Kidney (tissue), 14 donors: ENCODE results near the gene DDX23. TPM values are rescaled to one million over a fixed set of nuclear protein-coding genes. Genes with fewer than 3 reads are reported as not detected.
"Not testable (repeated sequence)": the region's sequence is repeated elsewhere in the genome, so short reads cannot be mapped to it uniquely, and the experiment has no call there.

Experiments used
- DNase-seq, 5 donors: peaks; one replicate each; pipeline ENCODE4 v3.0.0-alpha.2; 2013 to 2020
- FAIRE-seq: peaks from 2 replicates; lab custom pipeline; 2012; peaks lifted over from hg19 to GRCh38; lab: Jason Lieb, UNC
- H3K27ac ChIP-seq, 2 donors: one replicate each; pipeline ENCODE4 v1.7.0; 2013; ENCODE audit warnings: low read depth in 2 of 2, low read length in 2 of 2, inconsistent platforms in 1 of 2
- H3K27me3 ChIP-seq: one replicate; pipeline ENCODE4 v1.7.1; 2013; ENCODE audit warnings: low read length, inconsistent platforms; ENCODE audit not compliant: control insufficient read depth, insufficient read depth
- H3K36me3 ChIP-seq, 3 donors: one replicate each; pipeline versions ENCODE4 v1.7.0 to v1.7.1; 2013; ENCODE audit warnings: low read length in 3 of 3, control low read depth in 1 of 3, inconsistent platforms in 1 of 3; ENCODE audit not compliant: insufficient read depth in 3 of 3, control insufficient read depth in 2 of 3
- H3K4me1 ChIP-seq, 3 donors: one replicate each; pipeline versions ENCODE4 v1.7.0 to v1.7.1; 2013; ENCODE audit warnings: low read length in 3 of 3, inconsistent platforms in 1 of 3, low read depth in 1 of 3; ENCODE audit not compliant: control insufficient read depth in 2 of 3, insufficient read depth in 2 of 3
- H3K4me3 ChIP-seq, 3 donors: one replicate each; pipeline versions ENCODE4 v1.7.0 to v1.8.1; 2013; ENCODE audit warnings: low read length in 3 of 3, control low read depth in 1 of 3, inconsistent platforms in 1 of 3
- H3K9ac ChIP-seq, 3 donors: one replicate each; pipeline versions ENCODE4 v1.7.0 to v1.7.1; 2013; ENCODE audit warnings: low read length in 3 of 3, control low read depth in 1 of 3, inconsistent platforms in 1 of 3
- H3K9me3 ChIP-seq, 3 donors: one replicate each; pipeline versions ENCODE4 v1.7.0 to v1.7.1; 2013; ENCODE audit warnings: low read length in 3 of 3, control low read depth in 1 of 3, inconsistent platforms in 1 of 3; ENCODE audit not compliant: control insufficient read depth in 2 of 3, insufficient read depth in 1 of 3
- intact Hi-C: fragments of 100-400 bp; cut with DNase I; formaldehyde crosslinking; loops from one replicate; pipeline ENCODE4 v1.11.1; 2022
- polyA plus RNA-seq: library from polyadenylated mRNA; stranded (reverse); fragments of 350-450 nt; fragmentation: Illumina TruSeq; extraction: RNeasy Lipid Tissue Mini Kit (QIAGEN cat#74804); gene quantifications from one replicate; pipeline ENCODE4 v1.2.3, GENCODE V29; 2014; ENCODE audit warnings: low read depth, low replicate concordance; ENCODE audit not compliant: insufficient read depth
- total RNA-seq: library from RNA; stranded (reverse); fragmentation: NEBNext Ultra II Directional; extraction: Animal tissue kit (Norgen Biotek cat#: 25700); gene quantifications from one replicate; pipeline ENCODE4 v1.2.1, GENCODE V29; 2021
- TF ChIP-seq, protein P1 (sequence below): IDR thresholded peaks from 3 replicates; pipeline ENCODE4 v1.5.1; 2012; ENCODE audit warnings: mild to moderate bottlenecking, moderate library complexity, borderline replicate concordance; ENCODE audit not compliant: insufficient read depth; ENCODE audit errors: extremely low read depth
- donor health status: control.
- donor health status: control.
- donor health status: control.
- donor health status: control.
- donor health status: control.
- donor health status: DM: yes; HTN: yes; CAD: no.
- donor health status: Normal renal cell carcinoma (clear cell type).

DDX23 gene
- total and polyA plus RNA-seq, 2 donors from 2014 or later, result 31.9 to 65.5 TPM

DNA sequence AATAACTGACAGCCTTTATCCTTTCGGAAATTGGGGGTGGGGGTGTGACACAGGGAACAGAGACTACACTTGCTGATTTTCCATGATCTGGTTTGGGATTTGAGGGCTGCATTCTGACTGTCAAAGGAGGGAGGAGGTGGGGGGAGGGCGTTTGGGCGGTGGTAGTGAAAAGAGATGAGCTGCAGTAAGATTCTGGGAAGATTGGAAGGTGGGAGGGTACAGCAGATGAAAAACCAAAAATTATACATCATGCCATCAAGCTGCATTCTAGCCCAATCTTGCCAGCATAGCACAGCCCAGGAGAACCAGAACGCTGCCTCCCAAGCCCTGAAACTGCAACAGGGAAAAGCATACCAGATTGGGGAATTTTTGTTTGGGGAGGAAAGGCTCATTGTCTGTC lies 11.3 kb upstream of the DDX23 start:
- TF ChIP-seq, protein P1, sequence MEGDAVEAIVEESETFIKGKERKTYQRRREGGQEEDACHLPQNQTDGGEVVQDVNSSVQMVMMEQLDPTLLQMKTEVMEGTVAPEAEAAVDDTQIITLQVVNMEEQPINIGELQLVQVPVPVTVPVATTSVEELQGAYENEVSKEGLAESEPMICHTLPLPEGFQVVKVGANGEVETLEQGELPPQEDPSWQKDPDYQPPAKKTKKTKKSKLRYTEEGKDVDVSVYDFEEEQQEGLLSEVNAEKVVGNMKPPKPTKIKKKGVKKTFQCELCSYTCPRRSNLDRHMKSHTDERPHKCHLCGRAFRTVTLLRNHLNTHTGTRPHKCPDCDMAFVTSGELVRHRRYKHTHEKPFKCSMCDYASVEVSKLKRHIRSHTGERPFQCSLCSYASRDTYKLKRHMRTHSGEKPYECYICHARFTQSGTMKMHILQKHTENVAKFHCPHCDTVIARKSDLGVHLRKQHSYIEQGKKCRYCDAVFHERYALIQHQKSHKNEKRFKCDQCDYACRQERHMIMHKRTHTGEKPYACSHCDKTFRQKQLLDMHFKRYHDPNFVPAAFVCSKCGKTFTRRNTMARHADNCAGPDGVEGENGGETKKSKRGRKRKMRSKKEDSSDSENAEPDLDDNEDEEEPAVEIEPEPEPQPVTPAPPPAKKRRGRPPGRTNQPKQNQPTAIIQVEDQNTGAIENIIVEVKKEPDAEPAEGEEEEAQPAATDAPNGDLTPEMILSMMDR, result no peak
- Histone ChIP-seq H3K4me1 (peaks cover 0 to 11% (median 7%) of the 10 kb centered on the region in 3 donors), H3K36me3 (no peaks in the 10 kb centered on the region), H3K4me3 (no peak overlapping the region), H3K9ac (no peak overlapping the region), H3K27me3 (no peaks in the 10 kb centered on the region), H3K27ac (no peak overlapping the region), H3K9me3 (no peaks in the 10 kb centered on the region)
- intact Hi-C loops, result no loop called here
- DNase-seq (no peak), FAIRE-seq (no peak)

- intact Hi-C loops, result no loop called here
- Histone ChIP-seq H3K27me3 (no peaks in the 10 kb centered on the region), H3K27ac (no peak overlapping the region), H3K4me3 (no peak overlapping the region), H3K4me1 (peaks cover 0 to 11% (median 7%) of the 10 kb centered on the region in 3 donors), H3K9me3 (no peaks in the 10 kb centered on the region), H3K36me3 (no peaks in the 10 kb centered on the region), H3K9ac (no peak overlapping the region)
- FAIRE-seq (no peak), DNase-seq (peak in 1 of 5 donors; percentile 41)
- TF ChIP-seq, protein P1, result no peak
Observed at GRCh38 chr12:48862760-48863159, 10.8 kb upstream of the DDX23 start.

GRCh38 chr12:48861111-48861510 lies 9.1 kb upstream of the DDX23 start:
- intact Hi-C loops, result no loop called here
- FAIRE-seq (no peak), DNase-seq (no peak)
- H3K9ac ChIP-seq, result no peak overlapping the region
- TF ChIP-seq, protein P1, result no peak
- no peak overlapping the region for H3K27ac ChIP-seq
- H3K4me3 ChIP-seq, result no peak overlapping the region
- no peaks in the 10 kb centered on the region for H3K9me3 ChIP-seq
- H3K36me3 ChIP-seq, result no peaks in the 10 kb centered on the region
- peaks cover 0 to 9% (median 7%) of the 10 kb centered on the region in 3 donors for H3K4me1 ChIP-seq
- no peaks in the 10 kb centered on the region for H3K27me3 ChIP-seq

DNA sequence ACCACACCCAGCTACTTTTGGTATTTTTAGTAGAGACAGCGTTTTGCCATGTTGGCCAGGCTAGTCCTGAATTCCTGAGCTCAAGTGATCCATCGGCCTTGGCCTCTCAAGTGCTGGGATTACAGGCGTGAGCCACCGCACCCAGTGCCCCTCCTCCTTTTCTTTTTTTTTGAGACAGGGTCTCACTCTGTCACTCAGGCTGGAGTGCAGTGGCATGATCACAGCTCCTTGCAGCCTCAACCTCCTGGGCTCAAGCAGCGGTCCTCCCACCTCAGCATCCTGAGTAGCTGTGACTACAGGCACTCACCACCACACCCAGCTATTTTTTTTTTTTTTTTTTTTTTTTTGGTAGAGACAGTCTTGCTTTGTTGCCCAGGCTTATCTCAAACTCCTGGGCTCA lies 8.3 kb upstream of the DDX23 start:
- intact Hi-C loops, H3K27ac ChIP-seq, DNase-seq, H3K4me1 ChIP-seq, H3K4me3 ChIP-seq, H3K36me3 ChIP-seq, FAIRE-seq, H3K9me3 ChIP-seq, H3K9ac ChIP-seq, H3K27me3 ChIP-seq: not testable (repeated sequence)
